Skeletal muscle satellite cell (primary cell): ENCODE data around the gene ADK.

Experiments used
- H3K27me3 ChIP-seq: 2 replicates; pipeline ENCODE4 v1.7.0; 2013; ENCODE audit warnings: low read length; ENCODE audit not compliant: control insufficient read depth, insufficient read depth
- H3K36me3 ChIP-seq: 2 replicates; pipeline ENCODE4 v1.7.0; 2013; ENCODE audit warnings: mild to moderate bottlenecking, control low read depth, low read length; ENCODE audit not compliant: insufficient read depth
- H3K4me1 ChIP-seq: 2 replicates; pipeline ENCODE4 v1.7.0; 2013; ENCODE audit warnings: low read length; ENCODE audit not compliant: control insufficient read depth, insufficient read depth
- H3K4me2 ChIP-seq: 2 replicates; pipeline ENCODE4 v1.7.0; 2013; ENCODE audit warnings: mild to moderate bottlenecking, low read length
- H3K4me3 ChIP-seq: 2 replicates; pipeline ENCODE4 v1.7.0; 2013; ENCODE audit warnings: low read length
- H3K9ac ChIP-seq: 2 replicates; pipeline ENCODE4 v1.7.0; 2013; ENCODE audit warnings: mild to moderate bottlenecking, low read depth, low read length, moderate library complexity
- H3K9me3 ChIP-seq: replicated peaks from 2 replicates; pipeline ENCODE4 v1.7.0; 2013; ENCODE audit warnings: mild to moderate bottlenecking, control low read depth, low read length

ADK gene

DNA sequence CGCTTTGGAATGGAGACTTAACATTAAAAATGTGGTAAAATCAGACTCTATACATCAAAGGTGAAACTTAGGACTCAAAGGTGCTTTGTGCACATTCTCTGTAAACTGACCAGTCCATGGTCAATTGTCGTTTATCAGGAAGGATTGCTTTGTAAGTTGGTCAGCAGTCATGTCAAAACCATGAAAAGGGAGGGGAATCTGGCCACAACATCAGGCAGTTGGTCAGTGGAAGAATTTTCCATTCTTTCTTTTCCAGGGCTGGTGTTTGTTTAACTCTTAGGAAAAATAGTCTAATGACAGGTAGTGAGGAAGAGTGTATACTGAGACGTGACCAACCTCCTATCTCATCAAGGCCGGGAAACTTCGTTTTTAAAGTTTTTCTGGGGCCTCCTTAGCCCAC, 226.5 kb downstream of the ADK start:
- Histone ChIP-seq H3K4me3 (no peak overlapping the region), H3K4me2 (no peak overlapping the region), H3K4me1 (no peaks in the 10 kb centered on the region), H3K27me3 (no peaks in the 10 kb centered on the region), H3K36me3 (no peaks in the 10 kb centered on the region), H3K9ac (no peak overlapping the region), H3K9me3 (no peaks in the 10 kb centered on the region)

DNA sequence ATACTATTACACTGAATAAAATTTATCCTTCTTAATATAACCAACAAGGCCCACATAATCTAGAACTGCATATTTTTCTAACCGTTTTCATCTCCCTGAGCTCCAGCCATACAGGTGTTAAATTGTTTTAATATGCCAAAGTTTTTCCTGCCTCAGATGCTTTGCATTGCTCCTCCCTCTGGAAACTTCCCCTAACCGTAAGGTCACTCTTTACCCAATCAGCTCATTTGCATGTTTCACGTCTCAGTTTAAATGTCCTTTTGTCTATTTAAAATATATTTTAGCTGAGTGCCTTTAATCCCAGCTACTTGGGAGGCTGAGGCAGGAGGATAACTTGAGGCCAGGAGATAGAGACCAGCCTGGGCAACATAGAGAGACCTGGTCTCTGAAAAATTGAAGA, 228.5 kb downstream of the ADK start:
- no peaks in the 10 kb centered on the region for H3K4me1 ChIP-seq
- no peaks in the 10 kb centered on the region for H3K27me3 ChIP-seq
- no peaks in the 10 kb centered on the region for H3K36me3 ChIP-seq
- no peaks in the 10 kb centered on the region for H3K9me3 ChIP-seq
- H3K4me3 ChIP-seq = no peak overlapping the region
- H3K4me2 ChIP-seq = no peak overlapping the region
- H3K9ac ChIP-seq = no peak overlapping the region

DNA sequence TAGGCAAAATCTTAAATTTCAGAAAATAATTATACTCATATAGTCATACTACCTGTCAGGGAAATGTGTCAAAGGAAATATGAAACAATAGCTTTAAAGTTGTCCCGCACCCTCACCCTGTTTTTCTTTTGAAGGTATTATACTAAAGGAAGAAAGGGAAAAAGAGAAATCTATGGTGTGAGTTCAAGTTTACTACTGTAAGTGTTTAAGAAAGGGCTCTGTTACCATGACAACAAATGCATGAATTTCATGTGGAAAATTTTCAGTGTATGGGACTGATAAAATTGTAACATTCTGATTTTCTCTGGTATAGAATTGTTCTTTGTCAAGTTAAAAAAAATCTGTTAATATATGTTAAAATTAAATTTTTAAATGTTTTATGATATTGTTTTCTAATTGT, 229.8 kb downstream of the ADK start:
- no peak overlapping the region for H3K4me3 ChIP-seq
- H3K9me3 ChIP-seq = no peaks in the 10 kb centered on the region
- no peaks in the 10 kb centered on the region for H3K27me3 ChIP-seq
- H3K9ac ChIP-seq = no peak overlapping the region
- H3K36me3 ChIP-seq = no peaks in the 10 kb centered on the region
- H3K4me2 ChIP-seq = no peak overlapping the region
- H3K4me1 ChIP-seq = no peaks in the 10 kb centered on the region

DNA sequence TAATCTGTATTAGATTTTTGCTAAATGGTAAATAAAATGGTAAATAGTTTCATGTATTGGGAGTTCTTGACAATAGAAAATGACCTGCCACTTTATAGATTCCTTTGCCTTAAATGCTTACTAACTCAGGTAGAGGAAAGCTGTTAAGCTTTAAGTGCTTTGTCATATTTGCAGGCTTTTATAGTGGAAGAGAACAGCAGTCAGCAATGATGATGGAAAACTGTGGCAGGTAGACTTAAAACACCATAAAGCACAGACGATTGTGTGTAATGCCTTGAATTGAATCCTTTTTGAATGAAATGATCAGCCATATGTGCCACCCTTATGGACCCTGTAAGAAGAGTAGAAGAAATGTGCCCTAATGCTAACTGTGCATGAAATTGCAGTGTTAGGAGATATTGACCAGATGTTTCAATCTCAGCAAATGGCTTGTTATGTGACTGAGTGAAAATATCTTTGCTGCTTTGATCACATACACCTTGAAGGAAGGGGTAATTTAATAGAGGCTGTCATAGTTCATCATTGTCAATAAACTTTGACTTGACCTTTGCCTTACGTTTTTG, 230.4 kb downstream of the ADK start:
- Histone ChIP-seq H3K9ac (no peak overlapping the region), H3K4me2 (no peak overlapping the region), H3K27me3 (no peaks in the 10 kb centered on the region), H3K36me3 (no peaks in the 10 kb centered on the region), H3K4me3 (no peak overlapping the region), H3K4me1 (no peaks in the 10 kb centered on the region), H3K9me3 (no peaks in the 10 kb centered on the region)

DNA sequence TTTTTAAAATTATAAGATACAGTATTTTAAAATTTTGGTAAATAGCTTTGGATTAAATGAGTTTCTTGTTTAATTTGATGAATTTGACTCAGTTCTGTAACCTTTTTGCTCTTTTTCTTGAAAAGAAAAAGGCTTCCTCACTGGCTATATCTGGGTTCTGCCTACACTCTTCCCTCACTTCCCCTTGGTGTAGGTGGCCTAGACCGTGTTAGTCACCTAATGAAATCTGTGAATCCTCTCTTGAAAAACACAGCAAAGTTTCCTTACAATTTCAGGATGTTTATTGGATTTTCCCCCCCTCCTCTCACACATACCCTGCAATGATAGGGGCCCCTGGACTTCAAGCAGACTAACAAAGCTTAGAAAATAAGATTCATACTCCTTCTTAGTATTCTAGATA, 231.6 kb downstream of the ADK start:
- H3K4me2 ChIP-seq = no peak overlapping the region
- no peak overlapping the region for H3K9ac ChIP-seq
- H3K4me1 ChIP-seq = no peaks in the 10 kb centered on the region
- no peaks in the 10 kb centered on the region for H3K36me3 ChIP-seq
- no peak overlapping the region for H3K4me3 ChIP-seq
- H3K9me3 ChIP-seq = no peaks in the 10 kb centered on the region
- H3K27me3 ChIP-seq = no peaks in the 10 kb centered on the region

DNA sequence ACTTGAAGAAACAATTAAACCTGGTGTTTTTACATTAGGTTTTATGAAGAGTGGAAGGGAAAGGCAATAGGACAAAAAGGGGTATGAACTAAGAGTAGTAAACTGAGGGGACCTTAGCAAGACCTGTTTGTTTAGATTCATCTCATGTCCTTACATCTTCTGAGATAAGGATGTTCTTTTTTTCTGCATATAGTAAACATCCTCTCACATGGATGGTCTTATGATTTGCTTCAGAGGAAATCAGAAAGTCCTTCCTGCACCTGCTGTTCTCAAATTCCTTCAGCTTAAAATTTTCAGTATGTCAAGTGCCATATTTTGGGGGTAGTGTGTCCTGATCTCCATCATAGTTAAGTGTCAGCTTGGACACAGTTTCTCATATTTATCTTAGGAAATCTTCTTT, 232.6 kb downstream of the ADK start:
- Histone ChIP-seq H3K27me3 (no peaks in the 10 kb centered on the region), H3K9me3 (no peaks in the 10 kb centered on the region), H3K9ac (no peak overlapping the region), H3K36me3 (no peaks in the 10 kb centered on the region), H3K4me3 (no peak overlapping the region), H3K4me2 (no peak overlapping the region), H3K4me1 (no peaks in the 10 kb centered on the region)

DNA sequence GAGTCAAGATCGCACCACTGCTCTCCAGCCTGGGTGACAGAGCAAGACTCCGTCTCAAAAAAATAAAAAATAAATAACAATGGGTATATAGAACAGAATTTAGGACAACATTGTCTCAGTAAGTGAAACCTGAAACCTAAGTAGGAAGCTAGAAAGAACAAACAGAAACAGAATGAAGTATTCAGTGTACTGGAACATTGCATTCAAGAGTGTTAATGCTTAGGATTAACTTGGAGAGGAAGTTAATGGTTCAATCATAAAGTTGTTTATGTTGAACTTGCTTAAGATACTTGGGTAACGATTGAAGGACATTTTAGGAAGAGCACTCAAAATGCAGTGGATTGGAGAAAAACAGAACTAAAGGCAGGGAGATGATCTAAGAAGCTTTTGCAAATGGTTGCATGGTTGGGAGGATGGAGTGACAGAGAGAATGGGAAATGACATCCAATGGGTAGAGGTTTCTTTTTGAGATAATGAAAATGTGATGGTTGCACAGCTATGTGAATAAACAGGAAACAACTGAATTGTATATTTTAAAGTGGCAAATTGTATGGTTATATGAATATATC, 233.7 kb downstream of the ADK start:
- no peak overlapping the region for H3K9ac ChIP-seq
- H3K36me3 ChIP-seq = no peaks in the 10 kb centered on the region
- no peaks in the 10 kb centered on the region for H3K9me3 ChIP-seq
- no peaks in the 10 kb centered on the region for H3K27me3 ChIP-seq
- no peak overlapping the region for H3K4me3 ChIP-seq
- no peak overlapping the region for H3K4me2 ChIP-seq
- H3K4me1 ChIP-seq = no peaks in the 10 kb centered on the region

DNA sequence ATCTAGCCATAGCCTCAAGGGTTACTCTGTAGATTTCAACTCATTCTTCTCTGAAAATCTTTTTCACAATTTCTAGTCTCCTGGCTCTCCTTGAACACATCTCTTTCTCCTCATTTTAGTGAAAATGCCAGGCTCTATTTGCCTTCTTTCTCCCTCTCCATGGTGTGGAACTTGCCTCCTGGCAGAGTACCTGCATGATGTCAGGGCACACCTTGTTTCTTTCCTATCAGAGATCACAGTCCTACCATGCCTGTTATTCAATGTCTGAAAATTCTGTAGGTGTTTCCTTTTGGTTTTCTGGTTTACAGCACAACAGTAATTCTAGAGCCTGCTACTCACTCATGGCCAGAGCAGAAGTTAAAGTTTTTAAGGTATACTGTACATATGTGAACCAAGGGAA, 237.8 kb downstream of the ADK start:
- no peaks in the 10 kb centered on the region for H3K27me3 ChIP-seq

DNA sequence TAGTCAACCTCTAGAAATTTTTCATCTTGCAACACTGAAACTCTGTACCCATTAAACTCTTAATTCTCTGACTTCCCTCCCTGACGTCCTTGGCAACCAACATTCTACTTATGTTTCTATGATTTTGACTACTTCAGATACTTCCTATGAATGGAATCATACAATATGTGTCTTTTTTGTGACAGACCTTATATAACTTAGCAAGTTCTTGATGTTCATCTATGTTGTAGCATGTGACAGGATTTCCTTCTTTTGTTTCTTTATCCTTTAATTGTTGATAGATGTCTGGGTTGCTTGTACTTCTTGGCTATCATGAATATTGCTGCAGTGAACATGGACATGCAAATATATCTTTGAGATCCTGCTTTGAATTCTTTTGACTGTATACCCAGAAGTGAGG, 240.8 kb downstream of the ADK start:
- Histone ChIP-seq H3K4me2 (no peak overlapping the region), H3K9ac (no peak overlapping the region), H3K4me3 (no peak overlapping the region), H3K27me3 (no peaks in the 10 kb centered on the region), H3K9me3 (no peaks in the 10 kb centered on the region), H3K4me1 (no peaks in the 10 kb centered on the region), H3K36me3 (no peaks in the 10 kb centered on the region)

More for the DNA sequence above, 237.8 kb downstream of the ADK start:
- H3K9me3 ChIP-seq = no peaks in the 10 kb centered on the region
- no peak overlapping the region for H3K4me2 ChIP-seq
- no peaks in the 10 kb centered on the region for H3K4me1 ChIP-seq
- H3K4me3 ChIP-seq = no peak overlapping the region
- H3K9ac ChIP-seq = no peak overlapping the region
- H3K36me3 ChIP-seq = no peaks in the 10 kb centered on the region

DNA sequence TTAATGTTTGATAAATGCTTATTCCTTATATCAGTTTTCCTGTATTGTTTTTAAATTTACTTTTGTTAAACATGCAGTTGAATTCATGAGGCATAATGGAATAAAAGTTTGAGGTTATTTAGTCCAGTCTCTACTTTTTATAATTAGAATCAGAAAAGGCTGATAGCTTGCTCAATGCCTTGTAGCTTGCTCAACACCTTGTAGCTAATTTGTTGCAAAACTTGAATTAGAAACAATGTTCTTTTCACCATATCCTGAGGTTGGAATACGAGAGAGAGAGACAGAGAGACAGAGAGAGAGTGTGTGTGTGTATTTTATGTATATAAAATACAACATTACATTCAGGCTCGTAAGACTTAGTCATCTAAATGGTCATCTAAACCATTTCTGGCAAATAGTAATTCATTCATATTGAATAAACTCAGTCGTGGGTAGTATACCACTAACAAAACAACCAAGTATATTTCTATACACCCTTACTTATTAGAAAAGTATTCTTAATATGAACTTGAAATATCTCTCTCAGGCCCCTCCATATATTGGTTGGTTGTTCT, 243.5 kb downstream of the ADK start:
- H3K4me3 ChIP-seq = no peak overlapping the region
- no peaks in the 10 kb centered on the region for H3K4me1 ChIP-seq
- no peaks in the 10 kb centered on the region for H3K9me3 ChIP-seq
- no peaks in the 10 kb centered on the region for H3K36me3 ChIP-seq
- H3K9ac ChIP-seq = no peak overlapping the region
- H3K4me2 ChIP-seq = no peak overlapping the region
- no peaks in the 10 kb centered on the region for H3K27me3 ChIP-seq

DNA sequence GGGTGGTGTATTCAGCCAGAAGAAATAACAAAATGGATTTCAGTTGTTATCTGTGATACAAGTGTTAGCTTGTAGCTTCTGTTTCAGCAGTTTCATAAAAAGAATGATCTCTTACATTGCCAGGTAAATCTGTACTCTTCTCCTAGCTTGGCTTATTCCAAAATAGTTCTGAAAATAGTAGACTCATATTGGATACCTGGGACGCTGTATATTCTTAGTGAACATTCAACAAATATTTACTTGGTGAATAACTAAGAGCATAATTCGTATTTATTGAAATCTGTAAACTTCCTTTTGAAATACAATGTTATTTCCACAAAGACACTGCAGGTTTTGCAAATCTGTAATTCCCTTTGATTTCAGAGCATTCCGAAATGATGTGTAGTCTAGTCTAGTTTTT, 249.2 kb downstream of the ADK start:
- H3K4me3 ChIP-seq = no peak overlapping the region
- H3K9ac ChIP-seq = no peak overlapping the region
- H3K4me1 ChIP-seq = no peaks in the 10 kb centered on the region
- H3K27me3 ChIP-seq = no peaks in the 10 kb centered on the region
- H3K9me3 ChIP-seq = no peaks in the 10 kb centered on the region
- H3K4me2 ChIP-seq = no peak overlapping the region
- no peaks in the 10 kb centered on the region for H3K36me3 ChIP-seq

DNA sequence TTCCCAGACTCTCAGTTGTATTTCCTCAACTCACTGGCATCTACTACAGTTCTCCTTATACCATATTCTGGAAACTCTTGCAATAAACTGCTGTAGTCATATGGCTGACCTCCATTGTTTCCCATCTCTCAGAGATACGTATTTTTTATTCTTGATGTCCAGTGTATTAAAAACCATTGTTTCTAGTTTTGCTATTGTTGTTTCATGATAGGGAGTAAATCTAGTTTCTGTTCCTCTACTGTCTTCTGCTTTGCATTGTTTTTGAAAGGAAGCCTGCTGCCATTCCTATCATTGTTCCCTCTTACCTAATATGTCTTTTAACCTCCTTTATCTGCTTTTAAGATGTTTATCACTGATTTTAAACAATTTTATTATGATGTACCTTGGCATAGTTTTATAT, 255.0 kb downstream of the ADK start:
- no peaks in the 10 kb centered on the region for H3K27me3 ChIP-seq
- H3K4me2 ChIP-seq = no peak overlapping the region
- H3K4me3 ChIP-seq = no peak overlapping the region
- no peaks in the 10 kb centered on the region for H3K36me3 ChIP-seq
- no peaks in the 10 kb centered on the region for H3K4me1 ChIP-seq
- H3K9ac ChIP-seq = no peak overlapping the region
- H3K9me3 ChIP-seq = no peaks in the 10 kb centered on the region
